Body of pancreas (tissue), 4 donors: Measurements from ENCODE around the gene TRIM56.

Source experiments
- POLR2A ChIP-seq, 3 donors: fragments of 450-650 bp; IDR thresholded peaks; one replicate each; pipeline ENCODE4 v1.6.1; 2016; ENCODE audit warnings: antibody characterized with exemption in 3 of 3, mild to moderate bottlenecking in 2 of 3
- TF ChIP-seq, protein P1 (sequence below), 7 experiments: fragments of 450-650 bp in 4 of 7; fragments of 200-600 bp in 3 of 7; sonication (generic) in 3 of 7; IDR thresholded peaks; one replicate each; pipeline ENCODE4 v1.5.1; 2016 to 2019; ENCODE audit warnings: antibody characterized with exemption in 7 of 7

DNA sequence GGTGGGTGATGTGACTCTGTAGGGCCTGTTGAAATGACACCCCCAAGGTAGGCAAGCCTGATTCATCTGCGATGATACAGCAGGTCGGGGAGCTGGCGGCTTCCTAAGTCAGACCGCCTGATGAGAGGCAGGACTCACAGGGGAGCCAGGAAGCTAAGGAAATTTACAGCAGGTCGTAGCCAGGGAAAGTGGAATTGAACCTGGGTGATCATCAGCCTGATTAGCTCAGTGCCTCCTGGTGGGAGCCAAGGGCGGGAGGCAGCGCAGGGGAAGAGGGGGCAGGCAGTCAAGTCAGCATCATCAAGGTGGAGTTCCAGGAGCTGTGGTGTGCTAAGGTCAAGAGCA, 18.5 kb upstream of the TRIM56 start:
- TF ChIP-seq, protein P1, sequence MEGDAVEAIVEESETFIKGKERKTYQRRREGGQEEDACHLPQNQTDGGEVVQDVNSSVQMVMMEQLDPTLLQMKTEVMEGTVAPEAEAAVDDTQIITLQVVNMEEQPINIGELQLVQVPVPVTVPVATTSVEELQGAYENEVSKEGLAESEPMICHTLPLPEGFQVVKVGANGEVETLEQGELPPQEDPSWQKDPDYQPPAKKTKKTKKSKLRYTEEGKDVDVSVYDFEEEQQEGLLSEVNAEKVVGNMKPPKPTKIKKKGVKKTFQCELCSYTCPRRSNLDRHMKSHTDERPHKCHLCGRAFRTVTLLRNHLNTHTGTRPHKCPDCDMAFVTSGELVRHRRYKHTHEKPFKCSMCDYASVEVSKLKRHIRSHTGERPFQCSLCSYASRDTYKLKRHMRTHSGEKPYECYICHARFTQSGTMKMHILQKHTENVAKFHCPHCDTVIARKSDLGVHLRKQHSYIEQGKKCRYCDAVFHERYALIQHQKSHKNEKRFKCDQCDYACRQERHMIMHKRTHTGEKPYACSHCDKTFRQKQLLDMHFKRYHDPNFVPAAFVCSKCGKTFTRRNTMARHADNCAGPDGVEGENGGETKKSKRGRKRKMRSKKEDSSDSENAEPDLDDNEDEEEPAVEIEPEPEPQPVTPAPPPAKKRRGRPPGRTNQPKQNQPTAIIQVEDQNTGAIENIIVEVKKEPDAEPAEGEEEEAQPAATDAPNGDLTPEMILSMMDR (IDR thresholded peaks at IDR 0.05) = no peak
- TF ChIP-seq POLR2A (IDR thresholded peaks at IDR 0.05) = no peak
